AG04449 (cell line): ENCODE data around the gene RPN2.

ENCODE experiments used
- CTCF ChIA-PET: fragments of 350-600 bp; formaldehyde crosslinking; extraction: SDS; loops from one replicate; lab custom pipeline; 2021; ENCODE audit warnings: antibody characterized with exemption; lab: Yijun Ruan, JAX
- POLR2A ChIA-PET: fragments of 400-600, 350-600 bp; formaldehyde crosslinking; extraction: SDS; loops from one replicate; lab custom pipeline; 2020; ENCODE audit warnings: antibody characterized with exemption, inconsistent platforms; lab: Yijun Ruan, JAX
- DNase-seq: peaks from one replicate; pipeline ENCODE4 v3.0.0-alpha.2; 2010; ENCODE audit warnings: low read depth, low spot score
- H3K4me3 ChIP-seq: 2 replicates; pipeline ENCODE4 v1.5.1; 2011; ENCODE audit warnings: low read depth, mild to moderate bottlenecking, control low read depth, low read length
- TF ChIP-seq, protein P1 (sequence below): IDR thresholded peaks from one replicate; pipeline ENCODE4 v1.5.1; 2011; ENCODE audit warnings: mild to moderate bottlenecking, moderate library complexity, low read length, control low read depth, inconsistent platforms; ENCODE audit not compliant: insufficient read depth; ENCODE audit errors: missing control alignments

Gene RPN2

GRCh38 chr20:37283530-37284195 is 104.5 kb downstream of the RPN2 start:
- no peak overlapping the region for H3K4me3 ChIP-seq
- TF ChIP-seq, protein P1, sequence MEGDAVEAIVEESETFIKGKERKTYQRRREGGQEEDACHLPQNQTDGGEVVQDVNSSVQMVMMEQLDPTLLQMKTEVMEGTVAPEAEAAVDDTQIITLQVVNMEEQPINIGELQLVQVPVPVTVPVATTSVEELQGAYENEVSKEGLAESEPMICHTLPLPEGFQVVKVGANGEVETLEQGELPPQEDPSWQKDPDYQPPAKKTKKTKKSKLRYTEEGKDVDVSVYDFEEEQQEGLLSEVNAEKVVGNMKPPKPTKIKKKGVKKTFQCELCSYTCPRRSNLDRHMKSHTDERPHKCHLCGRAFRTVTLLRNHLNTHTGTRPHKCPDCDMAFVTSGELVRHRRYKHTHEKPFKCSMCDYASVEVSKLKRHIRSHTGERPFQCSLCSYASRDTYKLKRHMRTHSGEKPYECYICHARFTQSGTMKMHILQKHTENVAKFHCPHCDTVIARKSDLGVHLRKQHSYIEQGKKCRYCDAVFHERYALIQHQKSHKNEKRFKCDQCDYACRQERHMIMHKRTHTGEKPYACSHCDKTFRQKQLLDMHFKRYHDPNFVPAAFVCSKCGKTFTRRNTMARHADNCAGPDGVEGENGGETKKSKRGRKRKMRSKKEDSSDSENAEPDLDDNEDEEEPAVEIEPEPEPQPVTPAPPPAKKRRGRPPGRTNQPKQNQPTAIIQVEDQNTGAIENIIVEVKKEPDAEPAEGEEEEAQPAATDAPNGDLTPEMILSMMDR = no peak
- DNase-seq = no peak
- ChIA-PET CTCF (interaction anchor here (1.4 to 17.6 kb wide), 10 partner anchors 11 to 251 kb away, joined by 3 to 326 read pairs (median 11); partner anchors contain the start of gene SRC), POLR2A (no interaction called here)

GRCh38 chr20:37284691-37285161 is 105.6 kb downstream of the RPN2 start:
- TF ChIP-seq, protein P1 = no peak
- DNase-seq = no peak
- CTCF ChIA-PET = interaction anchor here (0.9 to 17.6 kb wide), 5 partner anchors 12 to 249 kb away, joined by 3 to 326 read pairs (median 7); no protein-coding TSS in a partner anchor
- H3K4me3 ChIP-seq = no peak overlapping the region
- POLR2A ChIA-PET = no interaction called here

- no peak for DNase-seq
- CTCF ChIA-PET = interaction anchor here (0.9 to 17.6 kb wide), 6 partner anchors 9 to 248 kb away, joined by 3 to 326 read pairs (median 6); no protein-coding TSS in a partner anchor
- TF ChIP-seq, protein P1 = no peak
- no peak overlapping the region for H3K4me3 ChIP-seq
- POLR2A ChIA-PET = no interaction called here
Observed at GRCh38 chr20:37285664-37286374, 106.7 kb downstream of the RPN2 start.

GRCh38 chr20:37288091-37288490 is 109.0 kb downstream of the RPN2 start:
- TF ChIP-seq, protein P1 = no peak
- POLR2A ChIA-PET = no interaction called here

DNA sequence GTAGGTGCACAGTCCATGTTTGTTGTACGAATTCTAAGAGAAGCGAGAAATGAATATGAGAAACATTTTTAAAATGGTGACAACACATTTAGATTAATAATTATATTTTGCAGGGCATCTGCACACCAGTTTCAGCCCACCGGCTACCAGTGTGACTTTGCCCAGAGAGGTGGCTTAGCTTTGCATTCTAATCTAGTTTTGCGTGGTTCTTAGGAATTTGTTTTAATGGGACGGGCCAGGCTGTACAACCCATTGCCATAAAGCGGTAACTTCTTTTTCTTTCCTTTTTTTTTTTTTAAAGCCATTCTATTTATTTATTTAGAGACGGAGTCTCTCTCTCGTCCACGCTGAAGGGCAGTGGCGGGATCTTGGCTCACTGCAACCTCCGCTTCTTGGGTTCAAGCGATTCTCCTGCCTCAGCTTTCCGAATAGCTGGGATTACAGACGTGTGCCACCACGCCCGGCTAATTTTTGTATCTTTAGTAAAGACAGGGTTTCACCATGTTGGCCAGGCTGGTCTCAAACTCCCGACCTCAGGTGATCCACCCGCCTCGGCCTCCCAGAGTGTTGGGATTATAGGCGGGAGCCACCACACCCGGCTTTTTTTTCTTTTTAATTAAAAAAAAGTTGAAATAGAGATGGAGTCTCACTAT is 111.2 kb downstream of the RPN2 start:
- ChIA-PET POLR2A (interaction anchor here (1.2 kb wide), 1 partner anchor 9 kb away, joined by 3 read pairs; no protein-coding TSS in a partner anchor), CTCF (interaction anchor here (1.2 to 17.6 kb wide), 3 partner anchors 88 to 99 kb away, joined by 3 to 326 read pairs (median 9); no protein-coding TSS in a partner anchor)
- no peak for DNase-seq
- TF ChIP-seq, protein P1 = no peak
- peak overlapping the region; percentile 93 for H3K4me3 ChIP-seq

More at GRCh38 chr20:37288091-37288490, 109.0 kb downstream of the RPN2 start:
- no peak for DNase-seq
- no peak overlapping the region for H3K4me3 ChIP-seq
- CTCF ChIA-PET = interaction anchor here (0.9 to 17.6 kb wide), 5 partner anchors 11 to 247 kb away, joined by 3 to 326 read pairs (median 3); no protein-coding TSS in a partner anchor
